SW 1271 (cell line): Measurements from ENCODE around the gene MYL6.

Experiments
- DNase-seq, 2 experiments: peaks; one replicate each; lab custom pipeline; 2025; lab: John Stamatoyannopoulos, UW

The MYL6 gene

DNA sequence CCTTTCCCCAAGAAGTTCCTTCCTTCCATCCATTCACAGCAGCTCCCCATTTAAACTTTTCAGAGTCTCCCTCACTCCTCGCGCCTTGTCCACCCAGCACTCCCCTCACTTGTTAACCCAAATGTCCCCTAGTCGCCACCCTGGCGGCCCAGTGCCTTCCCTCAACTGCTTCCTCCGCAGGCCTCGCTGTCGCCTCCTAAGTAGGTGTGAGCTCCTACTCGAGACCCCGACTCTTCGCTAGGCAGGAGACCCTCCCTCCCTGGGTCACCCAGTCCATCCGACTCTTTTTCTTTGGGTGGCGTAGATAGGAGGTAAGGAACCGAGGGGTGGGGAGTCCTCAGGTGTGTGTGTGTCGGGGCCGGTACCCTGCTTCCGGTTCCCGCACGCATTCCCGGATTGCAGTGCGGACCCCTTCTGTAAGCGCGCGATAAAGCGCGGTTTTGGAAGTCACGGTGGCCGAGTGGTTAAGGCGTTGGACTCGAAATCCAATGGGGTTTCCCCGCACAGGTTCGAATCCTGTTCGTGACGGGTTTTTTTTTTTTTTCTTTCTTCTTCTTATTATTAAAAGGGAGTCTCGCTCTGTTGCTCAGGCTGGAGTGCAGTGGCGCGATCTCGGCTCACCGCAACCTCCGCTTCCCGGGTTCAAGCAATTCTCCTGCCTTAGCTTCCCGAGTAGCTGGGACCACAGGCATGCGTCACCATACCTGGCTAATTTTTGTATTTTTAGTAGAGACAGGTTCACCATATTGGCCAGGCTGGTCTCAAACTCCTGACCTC, 31.9 kb downstream of the MYL6 start:
- peak; percentile 66 to 69 for DNase-seq

DNA sequence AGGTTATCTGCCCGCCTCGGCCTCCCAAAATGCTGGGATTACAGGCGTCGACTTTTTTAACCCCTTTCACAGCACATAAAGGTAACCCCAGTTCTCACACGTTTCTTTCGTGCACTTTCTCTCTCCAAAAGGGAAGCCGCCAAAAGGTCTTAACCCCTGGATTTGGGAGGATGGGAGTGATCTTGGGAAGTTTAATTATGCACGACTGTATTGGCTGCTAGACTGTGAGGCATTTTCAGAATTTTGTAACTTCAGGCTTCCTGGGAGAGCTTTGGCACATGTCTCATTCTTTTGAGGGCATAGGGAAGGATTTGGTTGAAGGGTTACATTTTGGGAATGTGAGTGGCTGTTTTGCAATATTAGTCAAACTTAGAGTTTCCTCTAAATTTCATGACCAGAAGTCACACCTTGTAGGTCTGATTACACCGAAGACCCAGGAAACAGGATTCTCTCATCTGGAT, 32.6 kb downstream of the MYL6 start:
- DNase-seq: no peak

DNA sequence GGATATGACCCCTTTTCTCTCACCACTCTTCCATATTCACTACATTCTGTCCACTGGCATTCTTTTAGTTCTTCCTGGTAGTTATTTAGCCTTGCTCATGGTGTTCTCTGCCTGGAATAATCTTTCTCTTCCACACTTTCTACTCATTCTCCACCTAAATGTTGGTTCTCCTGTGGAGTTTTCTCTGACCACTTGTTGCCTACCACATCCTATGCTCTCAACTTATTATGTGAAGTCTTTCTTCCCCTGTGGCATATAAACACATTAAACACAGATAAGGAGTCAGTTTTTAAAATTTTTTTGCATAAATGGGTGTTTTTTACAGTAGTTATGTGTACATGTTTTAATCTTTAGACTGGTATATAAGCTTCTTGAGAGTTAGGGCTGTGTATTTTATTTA, 34.4 kb downstream of the MYL6 start:
- DNase-seq: no peak

DNA sequence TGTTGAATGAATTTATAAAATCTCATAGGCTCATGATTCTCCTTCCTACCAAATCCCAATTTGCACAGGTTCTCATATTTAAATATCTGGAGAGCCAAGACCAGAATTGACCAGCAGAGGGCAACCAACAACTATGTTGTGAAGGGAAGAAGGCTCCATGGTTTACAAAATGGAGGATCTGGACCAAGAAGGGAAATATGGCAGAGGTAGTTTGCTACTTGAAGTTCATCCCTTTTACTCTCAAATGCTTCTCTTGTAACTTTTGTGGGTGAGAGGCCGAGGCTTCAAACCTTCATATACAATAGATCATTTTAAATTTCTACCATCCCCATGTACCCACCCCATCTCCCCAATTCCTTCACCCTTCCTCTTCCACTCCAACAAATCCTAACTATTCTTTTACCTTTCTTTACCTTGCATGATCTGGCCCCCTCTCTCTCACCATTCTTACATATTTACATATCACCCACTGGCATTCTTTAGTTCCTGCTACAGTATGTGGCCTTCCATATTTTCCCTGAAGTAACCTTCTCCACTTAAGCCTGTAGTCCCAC, 34.9 kb downstream of the MYL6 start:
- peak; percentile 56 to 85 for DNase-seq

DNA sequence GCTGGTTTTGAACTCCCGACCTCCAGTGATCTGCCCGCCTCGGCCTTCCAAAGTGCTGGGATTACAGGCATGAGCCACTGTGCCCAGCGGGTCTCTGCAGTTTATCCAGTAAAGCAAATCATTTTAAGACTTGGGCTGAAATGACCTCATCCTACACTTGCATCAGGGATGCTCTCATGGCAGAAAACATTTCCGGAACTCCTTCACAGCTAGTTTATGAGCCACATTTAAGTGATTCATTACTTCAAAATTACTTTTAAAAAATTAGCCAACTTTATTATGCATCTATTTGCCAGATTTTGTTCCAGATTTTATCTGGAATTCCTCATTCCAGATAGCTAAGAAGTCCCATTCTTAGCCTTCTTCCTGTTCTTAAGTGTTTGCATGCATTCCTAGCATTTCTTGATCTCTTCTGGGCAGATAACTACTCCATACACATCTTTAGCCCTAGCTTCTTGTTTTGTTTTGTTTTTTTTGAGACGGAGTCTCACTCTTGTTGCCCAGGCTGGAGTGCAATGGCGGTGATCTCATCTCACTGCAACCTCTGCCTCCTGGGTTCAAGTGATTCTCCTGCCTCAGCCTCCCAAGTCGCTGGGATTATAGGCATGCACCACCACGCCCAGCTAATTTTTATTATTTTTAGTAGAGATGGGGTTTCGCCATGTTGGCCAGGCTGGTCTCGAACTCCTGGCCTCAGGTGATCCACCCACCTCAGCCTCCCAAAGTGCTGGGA, 38.8 kb downstream of the MYL6 start:
- DNase-seq: peak in 1 of 2 experiments; percentile 72

DNA sequence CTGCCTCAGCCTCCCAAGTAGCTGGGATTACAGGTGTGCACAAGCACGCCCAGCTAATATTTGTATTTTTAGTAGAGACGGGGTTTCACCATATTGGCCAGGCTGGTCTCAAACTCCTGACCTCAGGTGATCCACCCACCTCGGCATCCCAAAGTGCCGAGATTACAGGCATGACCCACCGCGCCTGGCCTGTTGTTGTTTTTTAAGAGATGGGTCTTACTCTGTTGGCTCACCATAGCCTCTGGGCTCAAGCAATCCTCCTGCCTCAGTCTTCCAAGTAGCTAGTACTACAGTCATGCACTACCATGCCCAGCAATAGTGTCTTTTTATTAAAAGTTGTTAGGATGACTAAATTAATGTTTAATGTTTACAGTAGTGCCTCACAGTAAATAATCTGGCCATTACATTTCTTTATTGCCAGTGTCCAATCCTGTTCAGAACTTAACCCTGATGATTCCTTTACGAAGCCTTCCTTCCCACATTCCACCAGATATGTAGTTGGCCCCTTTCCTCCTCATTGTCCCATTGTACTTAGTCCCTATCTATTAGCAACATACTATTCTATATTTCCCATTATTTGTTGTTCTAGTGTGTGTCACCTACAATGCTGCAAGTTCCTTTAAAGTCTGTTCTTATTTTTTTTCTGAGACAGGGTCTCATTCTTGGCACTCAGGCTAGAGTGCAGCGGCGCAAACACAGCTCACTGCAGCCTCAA, 39.9 kb downstream of the MYL6 start:
- DNase-seq: no peak

DNA sequence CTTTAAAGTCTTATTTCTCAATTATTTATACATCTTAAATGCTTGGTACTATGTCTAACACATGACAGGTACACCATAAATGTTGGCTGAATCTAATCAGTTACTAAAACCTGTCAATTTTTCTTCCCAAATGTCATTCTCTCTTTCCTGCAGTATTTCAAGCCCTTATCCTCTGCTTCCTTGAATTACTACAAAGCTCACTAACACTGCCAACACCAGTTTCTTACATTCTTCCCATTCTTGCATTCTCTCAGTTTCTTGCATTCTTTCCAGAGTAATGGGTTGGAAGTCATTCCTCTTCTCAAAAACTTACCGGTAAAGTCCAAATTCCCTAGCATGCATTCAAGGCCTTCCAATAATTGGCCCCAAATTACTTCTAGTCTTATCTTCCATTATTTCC, 40.7 kb downstream of the MYL6 start:
- no peak for DNase-seq

DNA sequence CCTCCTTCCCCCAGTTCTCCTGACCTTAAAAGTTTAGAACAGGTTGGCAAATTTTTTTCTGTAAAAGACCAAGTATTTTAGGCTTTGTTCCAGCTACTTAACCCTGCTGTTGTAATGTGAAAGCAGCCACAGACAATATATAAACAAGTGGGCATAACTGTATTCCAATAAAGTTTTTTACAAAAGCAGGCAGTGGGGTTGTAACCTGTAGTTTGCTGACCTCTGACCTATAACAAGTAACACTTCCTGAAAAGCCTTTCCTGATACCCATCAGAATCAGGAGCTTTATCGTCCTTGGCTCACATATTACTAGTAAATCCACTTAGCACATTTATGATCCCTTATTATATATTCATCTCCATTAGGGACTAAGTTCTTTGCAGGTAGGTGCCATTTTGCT, 44.2 kb downstream of the MYL6 start:
- no peak for DNase-seq

DNA sequence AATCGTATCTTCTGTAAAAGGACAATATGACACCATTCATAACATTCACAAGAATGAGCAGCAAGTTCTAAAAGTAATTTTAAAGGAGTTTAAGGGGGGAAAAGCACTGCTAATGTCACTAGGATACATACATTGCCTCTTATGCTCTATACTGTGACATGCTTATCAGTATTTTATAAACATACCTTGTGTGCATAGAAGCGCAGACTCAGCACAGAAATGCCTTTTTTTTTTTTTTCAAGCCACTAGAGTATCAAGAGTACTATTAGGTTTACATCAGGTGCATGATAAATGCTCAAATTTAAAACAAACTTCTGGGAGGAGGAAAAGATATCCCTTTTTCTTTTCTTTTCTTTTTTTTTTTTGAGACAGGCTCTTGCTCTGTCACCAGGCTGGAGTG, 44.7 kb downstream of the MYL6 start:
- DNase-seq: no peak

DNA sequence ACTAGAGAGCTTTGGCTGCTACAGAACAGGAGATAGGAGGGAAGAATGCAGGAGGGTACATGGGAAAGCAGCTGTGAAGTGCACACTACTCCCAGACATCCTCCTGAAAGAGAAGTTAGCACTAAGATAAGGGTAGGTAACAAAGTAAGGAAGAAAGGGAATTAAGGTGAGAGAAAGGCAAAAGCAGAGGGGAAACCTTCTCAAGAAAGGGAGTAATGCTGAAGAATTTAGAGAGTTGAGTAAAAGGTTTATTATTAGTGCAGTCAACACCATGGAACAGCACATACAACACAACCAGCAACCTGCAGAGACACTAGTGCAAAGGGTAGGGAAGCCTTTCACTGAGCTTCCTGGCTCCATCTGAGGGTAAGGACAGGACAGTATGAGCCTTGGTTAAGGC, 46.1 kb downstream of the MYL6 start:
- DNase-seq: no peak

DNA sequence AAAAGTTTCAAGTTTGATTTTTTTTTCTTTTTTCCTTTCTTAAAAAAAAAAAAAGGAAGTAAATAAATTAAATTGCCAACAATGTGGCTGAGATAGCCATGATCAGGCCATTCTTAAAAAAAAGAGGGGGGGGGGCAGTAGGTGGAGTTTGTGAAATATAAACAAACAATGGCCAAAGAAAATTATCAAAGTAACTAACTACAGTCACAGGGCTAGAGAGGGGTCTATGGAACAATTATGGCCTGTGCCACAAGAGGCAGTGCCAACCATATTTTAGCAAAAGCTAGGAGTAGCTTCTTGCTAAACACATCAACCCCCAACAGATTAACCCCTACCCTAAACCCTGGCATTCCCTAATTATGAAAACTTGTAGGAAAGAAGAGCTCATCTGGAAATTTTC, 47.3 kb downstream of the MYL6 start:
- peak in 1 of 2 experiments; percentile 24 for DNase-seq

DNA sequence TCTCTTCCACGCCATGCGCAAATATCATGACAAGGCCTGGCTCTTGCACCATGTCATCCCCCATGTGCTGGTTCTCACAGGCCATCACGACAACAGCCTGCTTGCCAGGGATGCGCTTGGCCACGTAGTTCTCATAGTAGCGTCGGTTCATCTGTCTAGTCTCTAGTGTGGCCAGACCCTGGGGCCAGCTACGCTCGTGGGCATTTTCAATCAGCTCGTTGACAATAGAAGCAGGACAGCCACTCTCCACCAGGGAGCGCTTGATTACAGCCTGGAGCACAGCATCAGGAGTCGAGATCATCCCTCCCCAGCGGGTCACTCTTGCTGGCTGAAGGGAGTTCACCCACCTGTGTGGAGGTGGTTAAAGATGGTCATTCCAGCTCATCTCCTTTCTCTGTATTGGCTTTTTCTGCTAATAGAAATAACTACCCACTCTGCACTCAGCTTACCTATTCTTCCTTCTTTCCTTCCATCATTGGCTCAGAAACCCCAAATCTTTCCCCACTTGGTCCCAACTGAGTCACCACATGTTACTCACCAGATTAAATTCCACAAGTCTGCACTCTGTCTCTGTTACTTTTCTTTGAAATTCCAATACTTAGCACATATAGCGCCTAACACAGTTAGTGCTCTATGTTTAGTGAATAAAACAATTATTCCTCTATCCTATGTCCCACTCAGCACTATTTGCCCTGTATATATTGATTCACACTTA, 48.5 kb downstream of the MYL6 start:
- DNase-seq: peak in 1 of 2 experiments; percentile 27

DNA sequence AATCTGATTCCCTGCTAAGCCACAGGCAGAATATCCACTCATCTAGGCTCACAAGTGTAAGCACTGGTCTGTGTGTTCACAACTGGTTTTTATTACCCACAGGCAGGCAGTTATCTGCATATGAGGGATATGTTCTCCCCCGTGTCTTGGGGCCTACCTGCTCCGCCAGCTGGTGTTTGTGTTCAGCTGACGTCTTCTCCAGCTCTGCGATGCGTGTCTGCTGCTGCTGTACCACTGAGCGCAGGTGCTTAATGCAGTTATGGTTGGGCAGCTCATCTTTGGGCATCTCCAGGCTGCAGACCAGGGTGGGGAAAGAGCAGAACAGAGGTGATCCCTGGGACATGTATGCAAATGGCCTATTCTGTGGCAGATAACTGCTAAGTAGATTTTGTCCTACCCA, 49.8 kb downstream of the MYL6 start:
- no peak for DNase-seq
